ENCODE results near the gene IL21R.

Gene IL21R

GRCh38 chr16:27492588-27492979 is 90.6 kb downstream of the IL21R start:
- DNase-seq: no peak

GRCh38 chr16:27495191-27495590 is 93.2 kb downstream of the IL21R start:
- DNase-seq: no peak

GRCh38 chr16:27498031-27498825 is 96.3 kb downstream of the IL21R start:
- no peak for DNase-seq

GRCh38 chr16:27498916-27499658 is 97.1 kb downstream of the IL21R start:
- no peak for DNase-seq

GRCh38 chr16:27499659-27500055 is 97.7 kb downstream of the IL21R start:
- DNase-seq: no peak

GRCh38 chr16:27500801-27501200 is 98.8 kb downstream of the IL21R start:
- DNase-seq: no peak
